Fibroblast of pulmonary artery (primary cell): ENCODE data around the gene PRF1.
"Not testable (repeated sequence)": the region's sequence is repeated elsewhere in the genome, so short reads cannot be mapped to it uniquely, and the experiment has no call there.

ENCODE experiments used
- DNase-seq: peaks from one replicate; pipeline ENCODE4 v3.0.0-alpha.2; 2010; ENCODE audit warnings: low read depth
- H3K4me3 ChIP-seq: replicated peaks from 2 replicates; pipeline ENCODE4 v1.5.1; 2011; ENCODE audit warnings: low read depth, mild to moderate bottlenecking, control low read depth, low read length, moderate library complexity
- TF ChIP-seq, protein P1 (sequence below): IDR thresholded peaks from 2 replicates; pipeline ENCODE4 v1.5.1; 2011; ENCODE audit warnings: mild to moderate bottlenecking, control low read depth, low read length, inconsistent platforms; ENCODE audit errors: missing control alignments

Gene PRF1

DNA sequence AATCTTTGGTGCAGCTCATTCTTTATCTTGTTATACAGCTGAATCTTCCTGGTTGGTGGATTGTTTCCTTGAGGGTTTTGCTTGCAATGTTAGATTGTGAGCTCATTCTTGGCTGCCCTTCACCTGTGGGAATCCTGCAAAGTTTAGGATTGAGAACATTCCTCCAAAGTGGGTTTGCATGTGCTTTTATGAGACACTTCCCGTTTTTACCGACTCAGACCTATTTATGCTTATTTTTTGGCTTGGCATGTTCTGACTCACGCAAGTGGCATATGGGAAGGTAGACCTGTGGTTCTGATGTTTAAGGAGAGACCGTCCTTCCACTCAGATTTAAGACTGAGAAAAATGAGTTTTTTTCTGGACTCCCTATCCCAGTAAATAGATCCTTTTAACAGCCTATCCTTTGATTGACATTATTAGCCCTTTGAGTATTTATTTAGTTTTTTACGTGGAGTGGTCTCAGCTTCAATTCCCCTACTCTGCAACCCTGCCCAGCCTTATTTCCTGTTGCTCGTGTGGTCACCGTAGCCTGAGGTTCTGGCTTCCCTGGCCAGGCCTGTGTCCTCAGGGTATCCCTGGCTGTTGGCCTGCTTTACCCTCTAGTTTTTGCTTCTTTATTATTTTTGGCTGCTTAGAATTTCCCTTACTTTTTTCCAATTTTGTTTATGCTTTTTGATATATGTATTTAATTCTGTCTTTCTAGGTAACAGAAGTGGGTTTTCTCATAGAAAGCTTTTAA, 13.4 kb upstream of the PRF1 start:
- no peak for DNase-seq
- no peak overlapping the region for H3K4me3 ChIP-seq
- TF ChIP-seq, protein P1, sequence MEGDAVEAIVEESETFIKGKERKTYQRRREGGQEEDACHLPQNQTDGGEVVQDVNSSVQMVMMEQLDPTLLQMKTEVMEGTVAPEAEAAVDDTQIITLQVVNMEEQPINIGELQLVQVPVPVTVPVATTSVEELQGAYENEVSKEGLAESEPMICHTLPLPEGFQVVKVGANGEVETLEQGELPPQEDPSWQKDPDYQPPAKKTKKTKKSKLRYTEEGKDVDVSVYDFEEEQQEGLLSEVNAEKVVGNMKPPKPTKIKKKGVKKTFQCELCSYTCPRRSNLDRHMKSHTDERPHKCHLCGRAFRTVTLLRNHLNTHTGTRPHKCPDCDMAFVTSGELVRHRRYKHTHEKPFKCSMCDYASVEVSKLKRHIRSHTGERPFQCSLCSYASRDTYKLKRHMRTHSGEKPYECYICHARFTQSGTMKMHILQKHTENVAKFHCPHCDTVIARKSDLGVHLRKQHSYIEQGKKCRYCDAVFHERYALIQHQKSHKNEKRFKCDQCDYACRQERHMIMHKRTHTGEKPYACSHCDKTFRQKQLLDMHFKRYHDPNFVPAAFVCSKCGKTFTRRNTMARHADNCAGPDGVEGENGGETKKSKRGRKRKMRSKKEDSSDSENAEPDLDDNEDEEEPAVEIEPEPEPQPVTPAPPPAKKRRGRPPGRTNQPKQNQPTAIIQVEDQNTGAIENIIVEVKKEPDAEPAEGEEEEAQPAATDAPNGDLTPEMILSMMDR = no peak

DNA sequence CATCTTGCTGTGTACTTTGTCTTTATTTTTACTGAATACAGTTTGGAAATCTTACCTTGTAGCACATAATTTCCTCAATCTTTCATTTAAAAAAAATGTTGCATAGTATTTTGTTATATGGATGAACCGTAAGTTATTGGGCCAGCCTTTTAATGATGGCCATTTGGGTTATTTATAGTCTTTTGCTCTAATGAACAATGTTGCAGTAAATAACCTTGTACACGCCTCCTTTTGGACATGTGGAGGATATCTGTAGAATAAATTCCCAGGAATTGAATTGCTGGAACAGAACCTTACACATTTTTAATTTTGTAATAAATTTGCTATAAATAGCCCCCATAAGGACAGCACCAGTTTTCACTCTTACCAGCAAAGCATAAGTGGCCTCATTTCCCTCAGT, 12.7 kb upstream of the PRF1 start:
- H3K4me3 ChIP-seq = no peak overlapping the region
- DNase-seq = no peak
- TF ChIP-seq, protein P1 = no peak

DNA sequence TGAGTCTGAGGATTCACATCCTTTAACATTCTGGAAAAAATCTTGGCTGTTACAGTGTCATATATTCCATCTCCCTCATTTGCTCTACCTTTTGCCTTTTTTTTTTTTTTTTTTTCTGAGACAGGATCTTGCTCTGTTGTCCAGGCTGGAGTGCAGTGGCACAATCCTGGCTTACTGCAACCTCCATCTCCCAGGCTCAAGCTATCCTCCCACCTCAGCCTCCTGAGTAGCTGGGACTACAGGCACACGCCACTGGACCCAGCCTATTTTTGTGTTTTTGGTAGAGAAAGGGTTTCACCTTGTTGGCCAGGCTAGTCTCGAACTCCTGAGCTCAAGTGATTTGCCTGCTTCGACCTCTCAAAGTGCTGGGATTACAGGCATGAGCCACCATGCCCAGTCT, 11.8 kb upstream of the PRF1 start:
- H3K4me3 ChIP-seq, DNase-seq: not testable (repeated sequence)

DNA sequence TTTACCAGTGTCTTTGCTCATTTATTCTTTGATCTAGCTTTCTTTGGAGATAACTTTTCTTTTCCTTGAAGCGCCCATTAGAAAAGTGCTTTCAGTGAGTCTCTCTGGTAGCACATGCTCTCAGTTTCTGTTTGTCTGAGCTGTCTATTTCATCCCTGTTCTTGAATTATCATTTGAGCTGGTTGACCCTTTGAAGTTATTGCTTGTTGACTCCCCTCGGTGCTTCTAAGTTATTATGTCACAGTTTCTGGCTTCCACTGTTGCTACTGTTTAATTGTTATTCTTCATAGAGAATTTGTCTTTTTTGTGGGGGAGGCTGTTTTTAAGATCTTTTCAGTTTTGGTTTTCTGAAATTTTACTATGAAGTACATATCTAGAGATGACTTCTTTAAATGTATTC, 11.4 kb upstream of the PRF1 start:
- no peak overlapping the region for H3K4me3 ChIP-seq
- TF ChIP-seq, protein P1 = no peak
- DNase-seq = no peak

DNA sequence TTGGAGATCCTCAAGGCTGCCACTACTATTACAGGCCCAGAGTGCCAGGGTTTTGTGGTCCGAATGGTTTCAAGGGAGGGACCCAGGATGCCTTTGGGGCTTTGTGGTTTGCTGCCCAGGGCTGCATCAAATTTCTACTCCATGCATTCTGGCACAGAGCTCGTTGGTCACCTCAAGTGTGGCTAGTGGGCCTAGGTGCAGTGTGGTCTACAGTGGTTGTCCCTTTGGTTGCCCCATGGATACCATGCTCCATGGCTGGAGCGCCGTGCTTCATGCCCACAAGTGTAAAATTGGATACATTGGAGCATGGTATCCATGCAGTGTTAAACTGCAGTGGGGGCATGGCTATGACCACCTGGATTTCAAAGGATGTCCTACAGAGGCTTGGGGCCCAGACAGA, 5.4 kb upstream of the PRF1 start:
- TF ChIP-seq, protein P1 = no peak
- DNase-seq = no peak
- no peak overlapping the region for H3K4me3 ChIP-seq

DNA sequence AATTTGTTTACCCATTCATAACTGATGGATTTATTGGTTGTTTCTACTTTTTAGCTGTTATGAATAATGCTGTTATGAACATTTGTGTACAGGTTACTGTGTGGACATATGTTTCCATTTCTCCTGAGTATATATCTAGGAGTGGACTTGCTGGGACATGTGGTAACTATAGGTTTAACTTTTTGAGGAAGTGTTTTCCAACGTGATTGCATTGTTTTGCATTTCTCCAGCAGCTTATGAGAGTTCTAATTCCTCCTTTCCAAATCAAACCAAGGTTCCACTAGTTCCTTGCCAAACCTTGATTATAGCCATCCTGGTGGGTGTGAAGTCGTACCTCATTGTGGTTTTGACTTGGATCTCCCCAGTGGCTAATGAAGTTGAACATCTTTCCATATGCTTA, 2.6 kb upstream of the PRF1 start:
- no peak overlapping the region for H3K4me3 ChIP-seq
- TF ChIP-seq, protein P1 = no peak
- no peak for DNase-seq

DNA sequence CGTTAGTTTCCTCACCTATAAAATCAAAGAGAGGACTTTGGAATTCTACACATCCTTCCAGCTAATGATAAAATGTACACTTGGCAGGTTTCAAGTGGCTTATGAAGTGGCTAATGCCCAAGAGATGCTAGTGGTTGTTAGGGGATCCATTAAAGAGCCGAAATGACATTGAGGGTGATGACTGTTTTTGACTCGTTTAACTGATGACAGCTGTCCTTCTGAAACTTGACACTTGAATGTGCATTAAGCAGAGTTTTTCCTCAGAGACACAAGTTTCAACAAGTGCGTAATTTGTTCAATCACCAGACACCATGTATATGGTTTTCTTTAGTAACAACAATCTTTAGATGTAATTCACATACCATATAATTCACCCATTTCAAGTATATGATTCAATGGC, 1.6 kb upstream of the PRF1 start:
- H3K4me3 ChIP-seq = no peak overlapping the region
- TF ChIP-seq, protein P1 = no peak

More for the DNA sequence above, 1.6 kb upstream of the PRF1 start:
- no peak for DNase-seq
